ENCODE results near the gene SPAG9.

The SPAG9 gene

DNA sequence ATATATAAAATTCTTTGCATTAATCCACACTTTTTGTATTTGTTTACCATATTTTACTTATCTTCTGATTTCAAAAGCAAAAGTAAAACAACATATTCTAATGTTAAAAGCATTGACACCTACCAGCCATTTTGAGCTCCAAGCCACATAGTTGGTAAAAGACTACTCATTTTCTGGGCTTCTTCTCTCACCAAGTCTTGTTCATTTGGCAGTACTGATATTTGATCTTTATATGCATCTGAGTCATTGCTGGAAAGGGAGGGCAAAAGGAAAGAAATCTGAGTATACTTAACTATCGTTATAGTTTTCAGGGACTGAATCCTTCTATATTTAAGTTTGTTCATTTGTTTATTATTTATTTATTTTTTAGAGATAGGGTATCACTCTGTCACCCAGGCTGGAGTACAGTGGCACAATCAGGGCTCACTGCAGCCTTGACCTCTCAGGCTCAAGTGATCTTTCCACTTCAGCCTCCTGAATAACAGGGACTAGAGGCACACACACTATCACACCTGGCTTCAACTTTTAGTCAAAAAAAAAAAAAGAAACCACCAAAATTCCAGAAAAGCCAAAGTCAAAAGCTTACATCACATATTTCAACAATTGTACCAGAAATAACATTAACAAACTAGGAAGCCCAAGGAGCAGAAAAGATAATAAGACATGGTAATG, 133.5 kb downstream of the SPAG9 start:
- no peak for DNase-seq

DNA sequence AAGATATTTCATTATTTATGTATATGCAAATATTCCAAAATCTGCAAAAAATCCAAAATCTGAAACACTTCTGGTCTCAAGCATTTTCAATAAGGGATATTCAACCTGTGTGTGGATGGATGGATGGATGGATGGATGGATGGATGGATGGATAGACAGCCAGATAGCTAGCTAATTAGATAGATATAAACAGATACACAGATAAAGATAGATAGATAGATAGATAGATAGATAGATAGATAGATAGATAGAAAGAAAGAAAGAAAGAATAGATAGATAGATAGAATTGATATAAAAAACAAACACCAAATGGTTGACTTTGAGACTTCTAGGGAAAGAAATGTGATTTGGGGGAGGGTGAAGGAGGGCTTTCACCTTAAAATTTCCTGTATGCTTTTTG, 139.4 kb downstream of the SPAG9 start:
- no peak for DNase-seq

DNA sequence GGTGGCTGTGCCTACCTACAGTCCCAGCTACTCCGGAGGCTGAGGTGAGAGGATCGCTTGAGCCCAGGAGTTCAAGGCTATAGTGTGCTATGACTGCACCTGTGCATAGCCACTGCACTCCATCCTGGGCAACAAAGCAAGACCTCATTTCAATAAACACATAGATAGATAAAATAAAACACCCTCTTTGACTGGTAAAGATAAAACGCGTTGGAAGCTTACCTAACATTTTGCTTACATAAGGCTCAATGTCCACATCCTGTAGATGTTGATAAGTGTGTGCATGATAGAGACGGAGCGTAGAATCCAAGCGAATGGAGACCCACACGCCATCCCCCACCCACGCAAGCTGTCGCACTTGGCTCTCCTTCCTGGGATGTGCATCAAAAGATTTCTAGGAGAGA, 141.1 kb downstream of the SPAG9 start:
- DNase-seq: no peak

DNA sequence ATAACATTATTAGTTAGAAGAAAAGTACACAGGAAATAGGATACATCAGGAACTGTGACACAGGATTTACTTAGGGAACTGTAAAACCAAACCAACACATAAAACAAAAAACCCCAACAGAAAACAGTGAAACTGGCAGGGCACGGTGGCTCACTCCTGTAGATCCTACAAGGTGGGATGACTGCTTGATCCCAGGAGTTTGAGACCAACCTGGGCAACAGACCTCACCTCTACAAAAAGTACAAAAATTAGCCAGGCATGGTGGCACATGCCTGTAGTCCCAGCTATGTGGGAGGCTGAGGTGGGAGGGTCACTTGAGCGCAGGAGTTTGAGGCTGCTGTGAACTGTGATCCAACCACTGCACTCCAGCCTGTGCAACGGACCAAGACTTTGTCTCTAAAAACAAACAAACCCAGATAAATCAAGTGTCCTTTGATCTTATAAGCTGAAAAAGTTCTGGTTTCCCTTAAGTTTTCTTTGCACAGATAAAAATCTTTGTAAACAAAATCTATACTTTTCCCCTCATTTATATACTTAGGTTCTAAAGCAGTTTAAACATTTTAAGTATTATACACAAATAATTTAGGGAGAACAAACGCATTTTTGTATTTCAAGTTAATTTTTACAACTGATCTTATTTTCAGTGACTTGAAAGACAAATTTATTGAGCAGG, 143.0 kb downstream of the SPAG9 start:
- DNase-seq: no peak

DNA sequence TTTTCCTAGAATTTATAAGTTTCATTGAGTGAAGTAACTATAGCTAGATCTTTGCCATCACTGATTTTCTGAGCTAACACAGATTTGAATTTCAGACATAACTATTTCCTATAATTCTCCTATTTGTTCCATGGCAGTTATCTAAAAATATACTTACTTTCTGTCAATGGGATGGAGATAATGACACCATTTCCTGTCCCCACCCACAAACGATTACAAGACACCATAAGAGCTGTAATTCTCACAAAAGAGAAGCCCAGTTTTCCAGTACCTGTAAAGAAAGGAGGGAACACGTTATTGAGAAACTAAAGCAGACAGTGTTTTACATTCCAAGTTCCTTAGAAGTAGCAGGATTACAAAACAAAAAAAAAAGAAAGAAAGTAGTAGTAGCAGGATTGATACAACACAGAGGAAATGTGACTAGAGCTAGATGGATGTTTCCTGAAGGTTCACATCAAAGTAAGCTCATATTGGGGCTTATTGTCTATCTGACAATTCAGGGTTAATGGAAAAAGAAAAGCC, 143.7 kb downstream of the SPAG9 start:
- no peak for DNase-seq

DNA sequence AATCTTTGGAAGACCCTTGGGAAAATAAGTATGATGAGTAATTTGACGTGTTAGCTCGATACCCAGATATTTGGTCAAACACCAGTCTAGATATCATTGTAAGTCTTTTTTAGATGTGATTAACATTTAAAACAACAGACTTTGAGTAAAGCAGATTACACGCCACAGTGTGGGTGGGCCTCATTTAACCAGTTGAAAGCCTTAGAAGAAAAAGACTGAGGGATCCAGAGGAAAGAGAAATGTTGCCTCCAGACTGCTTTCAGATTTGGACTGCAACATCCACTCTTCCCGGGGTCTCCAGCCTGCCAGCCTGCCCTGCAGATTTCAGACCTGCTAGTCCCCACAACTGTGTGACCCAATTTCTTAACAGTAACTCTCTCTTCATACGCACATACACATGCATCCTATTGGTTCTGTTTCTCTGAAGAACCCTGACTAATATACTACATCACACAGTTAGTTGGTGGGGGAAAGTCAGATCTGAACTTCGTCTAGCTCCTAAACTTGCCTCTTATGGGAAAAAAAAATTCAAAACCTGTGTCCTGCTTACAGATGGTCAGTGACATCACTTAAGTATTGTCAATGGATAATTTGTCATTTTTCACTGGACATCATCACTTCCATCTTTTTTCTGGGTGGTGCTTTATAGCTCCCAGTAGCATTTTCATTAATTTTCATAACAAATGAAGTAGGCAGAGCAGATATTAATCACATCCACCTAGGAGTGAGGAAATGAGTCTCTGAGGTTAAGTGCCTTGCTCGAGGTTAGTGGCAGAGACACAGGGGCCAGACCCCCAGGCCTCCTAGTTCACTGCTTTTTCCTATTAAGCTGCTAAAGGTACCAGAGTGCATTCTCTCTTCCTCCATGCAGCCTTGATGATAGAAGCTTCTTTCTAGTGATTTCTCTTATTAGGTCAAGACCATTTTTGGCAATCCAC, 146.8 kb downstream of the SPAG9 start:
- DNase-seq: no peak

DNA sequence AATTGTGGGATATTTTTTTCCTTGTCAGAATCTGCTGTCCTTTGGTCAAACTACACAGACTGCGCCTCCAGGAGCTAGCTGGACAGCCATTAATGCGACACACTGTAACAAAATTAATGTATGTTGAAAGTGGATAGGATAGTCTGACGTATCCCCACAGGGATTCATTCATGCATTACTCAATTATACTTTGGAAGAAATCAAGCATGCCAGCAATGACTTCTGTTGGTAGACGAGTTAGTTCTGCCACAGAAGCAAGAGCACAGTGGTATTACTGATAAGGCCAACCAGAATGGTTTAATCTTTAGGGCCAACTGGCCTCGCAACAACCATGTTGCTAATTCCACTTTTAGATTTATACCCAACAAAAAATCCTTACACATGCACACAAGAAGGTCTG, 148.1 kb downstream of the SPAG9 start:
- DNase-seq: no peak

DNA sequence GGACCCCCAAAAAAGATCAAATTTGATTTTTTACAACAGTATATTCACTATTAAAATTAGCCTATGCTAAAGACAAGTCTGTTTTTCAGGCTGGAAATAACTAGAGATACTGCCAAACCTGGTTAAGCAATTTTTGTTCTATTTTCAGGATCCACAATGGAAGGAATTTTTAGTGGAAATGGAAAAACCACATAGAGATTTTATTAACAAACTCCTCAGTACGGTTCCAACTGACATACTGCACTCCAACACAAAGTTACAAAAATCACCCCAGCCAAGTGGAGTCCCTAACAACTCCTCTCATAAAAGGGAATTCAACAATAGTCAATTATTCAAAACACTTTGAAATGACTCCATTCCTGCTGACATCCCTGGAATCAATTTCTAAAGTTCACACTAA, 152.9 kb downstream of the SPAG9 start:
- no peak for DNase-seq

DNA sequence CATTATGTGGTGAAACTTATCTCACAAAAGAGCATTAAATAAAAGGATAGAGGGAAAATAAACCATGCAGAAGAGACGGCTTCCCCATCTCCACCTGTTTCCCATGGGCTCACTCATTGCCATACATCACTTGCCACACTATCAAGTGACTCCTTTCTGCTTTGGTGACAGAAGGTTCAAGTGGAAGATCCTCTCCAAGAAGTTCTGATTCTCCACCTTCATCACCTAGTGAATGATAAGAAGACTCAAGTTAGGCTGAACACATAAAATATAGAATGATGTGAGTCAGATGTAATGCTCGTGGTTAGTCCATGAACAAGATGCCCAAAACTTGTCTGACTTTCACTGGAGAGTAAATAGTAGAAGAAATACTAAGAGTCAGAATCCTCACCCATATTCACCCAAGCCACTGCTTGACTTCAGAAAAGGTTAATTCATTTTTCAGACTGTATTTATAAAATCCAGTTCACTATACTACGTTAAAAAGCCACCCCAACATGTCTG, 154.5 kb downstream of the SPAG9 start:
- no peak for DNase-seq

DNA sequence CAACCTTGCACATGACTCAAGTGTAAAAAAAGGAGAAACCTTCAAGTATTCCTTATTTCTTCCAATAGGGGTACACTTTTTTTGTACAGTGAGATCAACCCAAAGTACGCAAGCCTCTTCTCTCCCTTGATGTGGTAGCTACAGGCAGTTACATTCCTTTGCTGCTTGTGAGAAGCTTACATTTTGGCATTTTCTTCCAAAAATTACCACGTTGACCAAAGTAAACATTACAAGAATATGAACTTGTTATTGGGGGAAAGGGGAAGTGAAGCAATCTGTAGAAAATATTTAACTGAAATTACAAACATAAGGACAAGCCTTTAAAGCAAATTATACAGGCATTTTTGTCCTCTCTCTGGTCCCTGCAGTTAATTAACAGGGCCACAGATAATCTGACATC, 157.5 kb downstream of the SPAG9 start:
- DNase-seq: no peak

DNA sequence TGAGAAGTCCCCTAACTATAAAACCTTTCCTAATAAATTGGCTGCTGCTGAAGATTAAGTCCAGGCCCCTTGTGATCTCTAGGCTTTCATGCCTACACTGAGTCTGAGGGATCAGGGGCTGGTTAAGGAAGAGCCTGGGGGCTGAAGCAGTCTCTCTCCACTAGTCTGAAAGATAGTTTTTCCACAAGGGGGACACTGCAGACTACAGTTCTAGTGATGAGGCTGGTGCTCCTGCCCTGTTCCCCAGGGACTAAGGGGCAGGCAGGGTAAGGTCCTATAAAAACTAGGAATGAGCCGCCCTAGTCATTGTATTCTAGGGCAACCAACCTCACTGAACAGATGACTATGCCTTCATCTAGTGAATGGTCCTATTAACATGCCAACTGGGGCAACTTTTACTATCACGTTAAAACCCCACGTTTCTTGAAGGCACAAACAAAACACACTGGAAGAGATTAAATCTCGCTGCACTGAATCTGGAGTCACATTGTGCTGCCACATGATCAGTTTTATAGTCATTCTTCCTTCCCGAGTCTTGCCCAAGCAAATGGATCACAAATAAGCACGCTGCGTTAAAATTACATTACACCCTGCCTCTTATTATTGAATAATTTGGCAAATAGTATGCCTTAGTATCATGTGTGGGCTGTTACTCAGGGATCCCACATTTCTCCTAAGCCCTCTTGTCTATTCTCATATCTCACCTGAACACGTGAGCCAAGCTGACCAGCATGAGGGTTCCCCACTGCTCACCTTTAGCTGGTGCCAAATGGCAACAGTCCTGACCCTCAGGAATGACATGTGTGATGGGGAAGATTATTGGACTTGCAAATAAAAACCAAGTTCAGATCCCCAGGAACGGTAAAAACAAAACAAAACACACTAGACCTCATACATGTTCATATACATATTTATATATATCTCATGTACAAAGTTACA, 159.1 kb downstream of the SPAG9 start:
- no peak for DNase-seq

DNA sequence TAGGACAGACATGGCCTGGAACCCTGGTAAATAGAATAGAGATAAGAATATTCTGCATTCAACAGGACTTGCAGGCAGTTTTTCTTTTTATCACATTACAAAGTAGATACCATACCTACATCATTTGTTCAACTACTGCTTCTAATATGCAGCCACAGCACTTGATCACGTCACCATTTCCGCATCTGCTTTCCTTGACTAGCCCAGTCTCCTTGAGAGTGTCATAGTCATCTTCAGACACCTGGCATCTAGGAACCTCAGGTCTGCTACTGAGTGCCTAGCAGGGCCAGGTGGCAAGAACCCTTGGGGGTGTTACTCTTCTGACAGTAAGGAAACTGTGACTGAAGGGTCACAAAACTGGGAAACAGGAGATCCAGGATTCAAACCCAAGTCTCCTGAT, 161.3 kb downstream of the SPAG9 start:
- DNase-seq: no peak

DNA sequence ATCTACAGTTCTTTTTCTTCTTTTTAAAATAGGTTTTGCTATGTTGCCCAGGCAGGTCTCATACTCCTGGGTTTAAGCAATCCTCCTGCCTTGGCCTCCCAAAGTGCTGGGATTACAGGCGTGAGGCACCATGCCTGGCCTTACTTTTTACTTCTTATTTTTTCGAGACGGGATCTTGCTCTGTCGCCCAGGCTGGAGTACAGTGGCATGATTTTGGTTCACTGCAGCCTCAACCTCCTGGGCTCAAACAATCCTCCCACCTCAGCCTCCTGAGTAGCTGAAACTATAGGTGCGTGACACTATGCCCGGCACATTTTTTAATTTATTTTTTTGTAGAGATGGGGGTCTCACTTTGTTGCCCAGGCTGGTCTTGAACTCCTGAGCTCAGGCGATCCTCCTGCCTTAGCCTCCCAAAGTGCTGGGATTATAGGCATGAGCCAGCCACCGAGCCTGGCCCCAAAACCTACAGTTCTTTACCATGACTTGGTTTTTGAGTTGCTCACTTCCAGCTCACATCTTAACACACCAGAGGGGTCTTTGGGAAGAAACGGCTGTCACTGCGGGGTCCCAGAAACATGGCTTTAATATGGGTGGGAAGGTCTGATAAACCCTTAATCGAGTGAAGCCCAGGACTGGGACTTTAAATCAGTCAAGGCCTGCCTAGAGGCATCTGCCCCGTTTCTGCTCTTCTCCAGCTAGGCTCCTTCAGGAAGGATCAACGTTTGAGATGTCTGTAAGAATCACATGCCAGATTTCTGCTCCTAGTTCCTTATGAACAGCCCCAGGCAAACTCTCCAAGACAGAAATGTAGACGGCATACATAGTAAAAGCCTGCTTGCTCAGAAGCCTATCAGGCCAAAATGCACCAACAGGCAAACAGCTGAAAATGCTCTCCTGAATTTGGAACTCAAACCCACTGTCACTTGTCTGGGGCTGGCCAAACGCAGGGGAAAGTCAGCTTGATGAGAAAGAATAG, 162.8 kb downstream of the SPAG9 start:
- no peak for DNase-seq

DNA sequence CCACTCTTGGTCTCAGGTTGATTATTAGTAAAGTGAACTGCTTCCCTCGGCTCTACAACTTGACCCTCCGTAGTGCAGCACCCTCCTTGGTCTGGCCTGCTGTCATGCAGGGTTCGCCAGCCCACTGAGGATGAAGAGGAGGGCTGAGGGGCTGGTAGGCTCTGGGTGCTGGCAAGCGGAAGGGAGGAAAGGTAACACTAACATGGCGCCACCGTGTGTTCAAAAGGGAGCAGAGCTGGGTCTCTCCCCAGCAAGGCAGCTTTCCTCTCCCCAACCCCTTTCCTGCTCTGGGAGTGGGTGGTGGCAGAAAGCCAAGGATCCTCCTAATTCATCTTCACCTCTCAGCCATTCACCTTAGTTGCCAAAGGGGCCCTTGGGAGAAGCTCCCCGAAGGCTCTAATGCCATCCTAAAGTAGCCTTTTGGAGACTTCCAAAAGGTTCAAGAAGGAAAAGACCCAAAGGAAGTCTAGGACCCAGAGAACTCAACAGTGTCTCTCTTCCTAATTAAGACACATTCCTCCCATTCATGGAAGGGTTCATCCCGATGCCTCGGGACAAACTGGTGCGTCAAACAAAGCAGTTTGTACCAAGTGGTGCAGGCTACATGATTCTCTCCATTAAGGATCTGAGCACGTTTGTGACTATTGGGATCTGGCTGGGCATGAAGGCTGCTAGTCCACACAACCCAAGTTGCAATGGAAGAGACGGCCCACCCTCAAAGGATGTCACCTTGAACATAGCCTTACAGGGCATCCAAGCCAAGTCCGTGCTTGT, 163.7 kb downstream of the SPAG9 start:
- no peak for DNase-seq

DNA sequence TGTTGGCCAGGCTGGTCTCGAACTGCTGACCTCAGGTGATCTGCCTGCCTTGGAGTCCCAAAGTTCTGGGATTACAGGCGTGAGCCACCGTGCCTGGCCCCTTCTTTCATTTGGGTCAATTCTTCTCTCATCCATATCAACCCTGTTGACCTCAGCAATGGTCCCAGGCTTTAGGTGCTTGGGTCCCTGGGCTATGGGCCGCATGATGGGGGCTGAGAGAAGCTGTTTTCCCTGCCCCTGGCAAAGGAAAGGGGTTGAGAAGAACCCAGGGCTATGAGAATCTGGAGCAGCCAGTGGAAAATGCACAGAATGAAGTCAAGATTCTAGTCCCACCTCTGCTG, 164.3 kb downstream of the SPAG9 start:
- DNase-seq: no peak

DNA sequence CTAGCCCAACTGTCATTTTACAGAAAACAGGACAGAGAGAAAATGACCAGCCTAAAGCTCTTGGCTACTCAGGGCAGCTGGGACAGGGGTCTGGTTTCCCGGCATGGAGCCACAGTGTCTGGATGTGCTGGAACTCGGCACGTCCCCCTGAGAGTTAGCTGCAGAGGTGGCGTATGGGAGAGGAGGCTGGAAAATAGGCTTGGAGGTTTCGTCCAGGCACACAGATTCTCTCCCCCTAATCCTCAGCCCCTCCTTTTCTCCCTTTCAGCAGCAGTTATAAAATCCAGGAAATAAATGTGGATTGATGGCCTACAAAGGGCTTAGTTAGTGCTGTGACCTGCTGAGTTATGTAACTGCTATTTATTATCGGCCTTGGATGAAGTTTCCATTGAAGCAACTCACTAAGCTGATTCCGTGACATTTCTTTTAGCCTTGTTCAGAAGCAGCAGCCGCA, 165.0 kb downstream of the SPAG9 start:
- DNase-seq: no peak

DNA sequence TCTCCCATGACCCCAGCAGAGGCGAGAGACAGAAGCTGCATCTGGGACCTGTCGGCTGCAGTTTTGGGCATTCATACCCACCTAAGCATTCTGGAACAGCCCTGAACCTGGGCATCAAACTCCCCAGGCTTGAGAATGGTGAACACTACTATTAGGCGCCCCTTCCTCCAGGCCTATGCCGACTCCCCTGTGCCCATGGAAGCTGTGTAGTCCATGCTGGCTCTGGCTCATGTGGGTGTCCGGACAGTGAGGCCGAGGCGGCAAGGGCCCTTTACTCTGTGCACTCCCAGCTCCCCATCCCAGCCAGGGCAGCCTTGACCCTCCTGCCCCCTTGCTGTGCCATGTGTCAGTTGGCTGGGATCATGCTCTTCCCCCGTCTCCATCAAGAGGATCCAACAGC, 165.5 kb downstream of the SPAG9 start:
- no peak for DNase-seq

DNA sequence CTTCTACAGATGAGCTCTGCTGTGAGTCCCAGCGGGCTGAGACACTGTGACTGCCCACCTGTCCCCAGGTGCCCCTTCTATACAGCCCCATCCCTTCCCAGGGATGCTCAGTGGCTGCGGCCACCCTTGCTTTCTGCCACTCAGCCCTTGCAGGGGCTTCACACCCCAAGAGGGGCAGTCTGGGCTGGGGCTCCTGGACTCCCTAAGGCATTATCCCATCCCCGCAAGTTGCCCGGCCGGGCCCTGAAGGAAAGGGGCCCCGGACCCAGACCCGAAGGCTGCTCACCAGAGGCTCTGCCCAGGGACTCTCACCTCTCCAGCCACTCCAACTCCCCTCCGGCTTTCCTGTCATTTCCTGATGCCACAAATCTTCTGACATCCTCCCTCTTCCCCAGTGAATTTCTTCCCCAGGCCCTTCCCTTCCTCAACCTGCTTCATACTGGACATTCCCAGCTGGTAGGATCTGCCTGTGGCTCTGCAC, 166.0 kb downstream of the SPAG9 start:
- no peak for DNase-seq

DNA sequence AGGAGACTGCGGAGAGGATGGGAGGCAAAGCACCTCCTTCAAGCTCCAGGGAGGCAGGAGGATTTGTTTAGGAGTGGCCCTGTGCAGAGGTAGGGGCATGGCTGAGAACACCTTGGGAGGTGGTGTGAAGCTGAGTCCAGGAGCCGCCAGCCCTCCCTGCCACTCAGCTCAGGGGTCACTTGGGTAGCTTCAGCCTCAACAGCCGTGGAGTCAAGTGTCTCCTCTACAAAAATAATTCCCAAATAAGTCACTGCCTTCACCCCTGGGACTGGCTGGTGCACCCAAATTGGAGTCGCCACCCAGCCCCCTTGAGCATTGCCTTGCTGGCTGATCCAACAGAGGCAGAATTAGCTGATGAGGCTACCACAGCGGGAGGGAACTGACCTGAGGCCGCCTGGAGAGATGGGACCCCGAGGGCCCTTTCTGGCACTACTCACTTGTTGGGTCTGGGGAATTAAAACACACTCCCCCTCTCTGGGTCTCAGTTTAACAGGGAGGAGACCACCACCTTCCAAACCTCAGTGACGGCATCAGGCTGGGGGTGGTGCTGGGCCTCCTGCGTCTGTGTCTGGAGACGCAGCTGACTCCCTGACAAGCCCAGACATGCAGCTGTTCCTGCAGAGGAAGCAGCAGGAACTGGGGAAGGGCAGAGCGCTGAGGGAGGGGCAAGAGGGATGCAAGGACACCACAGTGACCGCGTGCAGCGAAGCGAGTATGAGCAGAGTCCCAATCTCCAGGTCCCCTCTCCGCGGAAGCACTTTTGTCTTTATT, 166.7 kb downstream of the SPAG9 start:
- DNase-seq: no peak
